HG02870 (cell line): ENCODE measurements around the gene HPDL.
"Not testable (repeated sequence)": the region's sequence is repeated elsewhere in the genome, so short reads cannot be mapped to it uniquely, and the experiment has no call there.

ENCODE experiments used
- ATAC-seq: cut with Tn5 transposase; IDR thresholded peaks from one replicate; pipeline ENCODE4 v1.9.1; 2021; ENCODE audit warnings: mild to moderate bottlenecking, moderate library complexity; ENCODE audit not compliant: unreplicated experiment

HPDL gene

GRCh38 chr1:45348966-45349677 is 22.4 kb downstream of the HPDL start:
- ATAC-seq = no peak

GRCh38 chr1:45351508-45351907 is 24.8 kb downstream of the HPDL start:
- ATAC-seq = no peak

GRCh38 chr1:45353685-45354084 is 27.0 kb downstream of the HPDL start:
- no peak for ATAC-seq

DNA sequence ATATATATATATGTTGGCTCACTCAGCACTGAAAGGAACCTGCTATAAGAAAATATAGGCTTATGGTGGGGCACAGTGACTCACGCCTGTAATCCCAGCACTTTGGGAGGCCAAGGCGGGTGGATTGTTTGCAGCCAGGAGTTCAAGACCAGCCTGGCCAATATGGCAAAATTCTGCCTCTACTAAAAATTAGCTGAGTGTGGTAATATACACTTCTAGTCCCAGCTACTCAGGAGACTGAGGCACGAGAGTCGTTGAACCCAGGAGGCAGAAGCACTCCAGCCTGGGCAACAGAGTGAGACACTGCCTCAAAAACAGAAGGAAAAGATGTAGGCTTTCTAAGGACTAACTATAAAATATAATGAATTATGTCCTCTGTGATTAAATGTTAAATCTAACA is 28.1 kb downstream of the HPDL start:
- no peak for ATAC-seq

GRCh38 chr1:45355683-45356082 is 29.0 kb downstream of the HPDL start:
- ATAC-seq = no peak

DNA sequence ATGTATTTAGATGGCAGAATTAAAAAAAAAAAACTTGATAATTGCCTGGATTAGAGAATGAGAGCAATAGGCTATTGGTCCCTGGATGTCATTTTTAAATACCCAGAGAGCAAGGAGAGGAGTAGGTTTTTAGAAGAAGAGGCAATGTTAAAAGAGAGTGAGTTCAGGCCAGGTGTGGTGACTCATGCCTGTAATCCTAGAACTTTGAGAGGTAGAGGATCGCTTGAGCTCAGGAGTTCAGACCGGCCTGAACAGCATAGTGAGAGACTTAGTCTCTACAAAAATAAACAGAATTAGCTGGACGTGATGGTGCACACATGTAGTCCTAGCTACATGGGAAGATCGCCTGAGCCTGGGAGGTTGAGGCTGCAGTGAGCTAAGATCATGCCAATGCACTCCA is 29.5 kb downstream of the HPDL start:
- no peak for ATAC-seq

GRCh38 chr1:45359882-45360513 is 33.3 kb downstream of the HPDL start:
- ATAC-seq = no peak

GRCh38 chr1:45360981-45361380 is 34.3 kb downstream of the HPDL start:
- ATAC-seq = not testable (repeated sequence)

GRCh38 chr1:45364294-45364693 is 37.6 kb downstream of the HPDL start:
- ATAC-seq = no peak

DNA sequence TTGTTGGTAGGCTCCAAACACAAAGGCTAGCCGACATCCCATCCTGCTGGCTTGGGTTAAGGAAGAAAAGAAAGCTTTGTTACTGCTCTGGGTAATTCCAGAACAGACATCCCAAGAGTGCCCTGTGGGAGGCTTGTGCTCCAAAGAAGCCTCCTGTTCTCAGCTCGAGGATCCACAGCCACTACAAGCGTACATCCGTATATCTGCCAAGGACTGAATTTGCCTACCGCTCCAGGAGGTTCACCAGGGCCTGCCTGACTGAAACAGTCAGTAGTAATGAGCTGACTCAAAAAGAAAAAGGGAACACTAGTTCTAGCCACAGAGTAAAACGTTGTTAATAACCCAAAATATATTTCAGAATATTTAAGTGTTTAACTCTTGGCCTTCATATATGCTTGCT is 38.4 kb downstream of the HPDL start:
- ATAC-seq = peak; percentile 85

GRCh38 chr1:45370575-45370974 is 43.9 kb downstream of the HPDL start:
- peak; percentile 71 for ATAC-seq

DNA sequence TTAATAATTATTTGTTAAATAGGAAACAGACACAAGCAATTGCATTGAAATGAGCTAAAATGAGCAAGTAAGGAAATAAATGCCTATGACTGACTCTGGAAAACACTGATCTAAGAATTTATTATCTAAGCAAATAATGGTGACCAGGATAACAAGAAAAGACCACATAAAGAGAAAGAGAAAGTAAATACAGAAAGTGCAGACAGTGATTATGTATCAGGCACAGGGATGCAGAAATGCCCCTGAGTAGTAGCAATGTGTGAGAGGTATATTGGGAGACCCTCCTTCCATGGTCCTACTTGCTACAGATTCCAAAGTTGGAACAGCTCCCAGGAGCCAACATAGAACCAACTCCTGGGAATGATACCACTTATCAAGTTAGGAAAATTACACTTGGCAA is 46.9 kb downstream of the HPDL start:
- no peak for ATAC-seq

DNA sequence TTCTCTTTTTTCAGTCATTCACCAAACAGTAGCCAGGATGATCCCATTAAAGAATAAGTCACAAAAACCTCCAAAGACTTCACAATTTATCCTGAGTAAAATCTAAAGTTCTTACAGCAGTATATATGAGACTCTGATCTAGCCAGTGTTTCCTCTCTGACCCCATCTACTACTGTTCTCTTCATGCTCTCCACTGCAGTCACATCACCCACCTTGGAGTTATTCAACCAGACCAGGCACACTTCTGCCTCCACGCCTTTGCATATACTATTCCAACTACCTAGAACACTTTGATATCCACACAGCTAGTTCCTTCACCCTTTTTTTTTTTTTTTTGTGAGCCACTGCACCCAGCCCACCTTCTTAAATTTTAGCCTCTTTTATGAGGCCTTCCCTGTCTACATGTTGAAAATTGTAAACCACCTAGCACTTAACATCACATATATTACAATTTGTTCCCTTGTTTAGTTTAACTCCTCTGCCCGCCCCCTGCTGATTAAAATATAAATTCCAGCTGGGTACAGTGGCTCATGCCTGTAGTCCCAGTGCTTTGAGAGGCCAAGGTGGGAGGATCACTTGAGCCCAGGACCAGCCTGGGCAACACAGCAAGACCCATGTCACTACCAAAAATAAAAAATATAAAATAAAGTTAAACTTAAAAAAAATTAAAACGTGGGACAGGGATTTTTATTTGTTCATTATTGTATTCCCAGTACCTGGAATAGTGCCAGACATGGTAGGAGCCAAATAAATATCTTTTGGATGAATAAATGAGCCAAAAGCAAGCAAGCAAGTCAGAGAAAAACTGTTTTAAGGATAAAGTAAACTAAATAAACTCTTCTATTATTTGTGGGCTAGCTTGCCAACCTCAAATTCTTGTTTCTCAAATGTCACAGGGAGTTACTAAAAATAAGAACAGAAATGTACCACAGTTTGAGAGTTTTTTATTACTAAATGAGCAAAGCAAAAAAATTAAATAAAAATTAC is 48.7 kb downstream of the HPDL start:
- ATAC-seq = no peak

DNA sequence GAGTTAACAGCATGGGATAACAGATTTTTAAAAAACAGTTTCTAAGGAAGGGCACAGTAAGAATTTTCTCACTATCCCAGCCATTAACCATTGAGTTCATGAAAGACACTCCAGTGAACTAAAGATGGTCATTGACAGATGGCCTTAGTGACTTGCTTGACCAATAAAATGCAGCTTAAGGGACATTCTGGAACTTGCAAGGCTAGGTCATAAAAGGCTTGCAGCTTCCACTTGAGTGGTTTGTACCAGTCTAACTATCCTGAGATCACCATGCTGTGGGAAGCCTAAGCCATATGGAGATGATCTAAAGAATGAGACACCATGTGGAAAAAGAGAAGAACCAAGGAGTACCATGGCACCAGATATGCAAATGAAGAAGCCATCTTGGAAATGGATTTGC is 51.5 kb downstream of the HPDL start:
- no peak for ATAC-seq
